Astrocyte (in vitro differentiated cells and primary cell): Measurements from ENCODE around the gene RNASE9.

ENCODE experiments used
- EZH2 ChIP-seq: IDR thresholded peaks from 2 replicates; pipeline ENCODE4 v1.6.1; 2012; ENCODE audit warnings: mild to moderate bottlenecking, low read length, inconsistent platforms; ENCODE audit not compliant: insufficient read depth
- TF ChIP-seq, protein P1 (sequence below): IDR thresholded peaks from 2 replicates; pipeline ENCODE4 v1.5.1; 2011; ENCODE audit warnings: low read depth, mild to moderate bottlenecking, inconsistent platforms, low read length, moderate library complexity; ENCODE audit not compliant: insufficient read depth

DNA sequence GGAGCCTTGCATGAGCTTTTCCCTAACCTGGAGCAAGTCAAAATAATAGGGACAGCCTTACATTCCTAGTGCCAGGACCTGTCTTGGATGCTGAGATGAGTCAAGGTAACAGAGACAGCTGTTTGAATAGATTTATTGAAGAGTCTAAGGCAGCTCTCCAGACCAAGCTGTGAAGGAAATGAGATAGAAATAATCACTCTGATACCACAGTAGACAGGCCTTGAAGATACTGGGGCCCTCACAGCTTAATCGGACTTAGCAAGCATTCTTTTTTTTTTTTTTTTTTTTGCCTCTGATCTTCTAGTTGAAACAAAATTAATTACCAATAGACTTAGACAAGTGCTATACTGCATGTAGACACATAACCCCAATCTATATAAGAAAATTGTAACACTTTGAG, 3.1 kb upstream of the RNASE9 start:
- TF ChIP-seq, protein P1, sequence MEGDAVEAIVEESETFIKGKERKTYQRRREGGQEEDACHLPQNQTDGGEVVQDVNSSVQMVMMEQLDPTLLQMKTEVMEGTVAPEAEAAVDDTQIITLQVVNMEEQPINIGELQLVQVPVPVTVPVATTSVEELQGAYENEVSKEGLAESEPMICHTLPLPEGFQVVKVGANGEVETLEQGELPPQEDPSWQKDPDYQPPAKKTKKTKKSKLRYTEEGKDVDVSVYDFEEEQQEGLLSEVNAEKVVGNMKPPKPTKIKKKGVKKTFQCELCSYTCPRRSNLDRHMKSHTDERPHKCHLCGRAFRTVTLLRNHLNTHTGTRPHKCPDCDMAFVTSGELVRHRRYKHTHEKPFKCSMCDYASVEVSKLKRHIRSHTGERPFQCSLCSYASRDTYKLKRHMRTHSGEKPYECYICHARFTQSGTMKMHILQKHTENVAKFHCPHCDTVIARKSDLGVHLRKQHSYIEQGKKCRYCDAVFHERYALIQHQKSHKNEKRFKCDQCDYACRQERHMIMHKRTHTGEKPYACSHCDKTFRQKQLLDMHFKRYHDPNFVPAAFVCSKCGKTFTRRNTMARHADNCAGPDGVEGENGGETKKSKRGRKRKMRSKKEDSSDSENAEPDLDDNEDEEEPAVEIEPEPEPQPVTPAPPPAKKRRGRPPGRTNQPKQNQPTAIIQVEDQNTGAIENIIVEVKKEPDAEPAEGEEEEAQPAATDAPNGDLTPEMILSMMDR = no peak
- TF ChIP-seq EZH2 = no peak
